Tongue (tissue), 2 donors: ENCODE results near the gene NR1H4. TPM values are rescaled to one million over a fixed set of nuclear protein-coding genes. Genes with fewer than 3 reads are reported as not detected.
"Not testable (repeated sequence)": the region's sequence is repeated elsewhere in the genome, so short reads cannot be mapped to it uniquely, and the experiment has no call there.

Experiments
- DNase-seq: peaks from one replicate; pipeline ENCODE4 v3.0.0-alpha.2; 2015
- total RNA-seq: library from RNA; depleted of rRNA; stranded (reverse); fragments of >200 nt; gene quantifications from one replicate; pipeline ENCODE4 v1.2.3, GENCODE V29; 2014

The NR1H4 gene
- total RNA-seq, 1 donor from 2014 or later, result 0.92 TPM

DNA sequence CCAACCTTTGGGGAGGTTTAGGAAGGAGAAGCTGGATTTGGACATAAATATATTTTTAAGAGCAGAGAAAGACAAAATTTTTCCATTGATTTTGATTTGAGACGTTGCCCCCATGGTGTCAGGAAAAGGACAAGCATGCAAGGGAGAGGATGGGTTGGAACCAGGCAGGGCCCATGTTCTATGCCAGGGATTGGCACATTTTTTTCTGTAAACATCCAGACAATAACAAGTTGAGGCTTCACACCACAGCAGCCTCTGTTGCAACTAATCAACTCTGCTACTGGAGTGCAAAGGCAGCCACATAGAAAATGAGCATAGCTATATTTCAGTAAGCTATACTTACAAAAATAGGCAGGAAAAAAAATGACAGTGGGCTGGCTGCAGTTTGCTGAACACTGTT lies 44.7 kb downstream of the NR1H4 start:
- no peak for DNase-seq

DNA sequence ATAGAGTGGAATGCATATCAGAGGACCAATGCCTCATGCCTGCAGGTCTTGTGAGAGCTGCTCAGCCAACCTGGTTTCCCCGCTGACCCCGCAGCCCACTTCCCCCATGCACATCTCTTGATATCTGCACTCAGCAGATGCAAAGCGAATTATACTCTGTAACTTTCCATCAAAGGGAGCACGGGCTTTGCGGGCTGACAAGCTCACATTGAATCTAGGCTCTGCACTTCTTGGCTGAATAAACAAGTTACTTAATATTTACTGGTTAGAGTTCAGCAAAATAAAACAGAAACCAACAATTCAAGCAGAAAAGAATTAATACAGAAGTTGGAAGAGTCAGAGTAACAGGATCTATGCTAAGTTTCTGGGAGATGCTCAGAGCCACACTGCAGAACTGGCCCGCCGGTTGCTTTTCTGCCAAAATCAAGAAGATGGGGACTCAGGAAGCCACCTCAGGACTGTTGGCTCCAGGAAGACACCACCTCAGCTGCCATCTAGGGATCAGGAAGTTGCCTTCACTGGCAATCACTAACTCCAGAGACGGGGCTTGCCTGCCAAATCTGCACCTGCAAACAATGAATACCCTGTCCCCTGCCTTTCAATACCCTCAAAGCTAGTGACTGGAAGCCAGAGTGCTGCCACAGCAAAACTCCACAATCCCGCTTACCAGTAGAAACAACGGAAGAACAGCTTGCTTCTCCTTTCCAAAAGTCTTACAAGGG lies 46.5 kb downstream of the NR1H4 start:
- no peak for DNase-seq

GRCh38 chr12:100521958-100522357 lies 48.3 kb downstream of the NR1H4 start:
- no peak for DNase-seq

DNA sequence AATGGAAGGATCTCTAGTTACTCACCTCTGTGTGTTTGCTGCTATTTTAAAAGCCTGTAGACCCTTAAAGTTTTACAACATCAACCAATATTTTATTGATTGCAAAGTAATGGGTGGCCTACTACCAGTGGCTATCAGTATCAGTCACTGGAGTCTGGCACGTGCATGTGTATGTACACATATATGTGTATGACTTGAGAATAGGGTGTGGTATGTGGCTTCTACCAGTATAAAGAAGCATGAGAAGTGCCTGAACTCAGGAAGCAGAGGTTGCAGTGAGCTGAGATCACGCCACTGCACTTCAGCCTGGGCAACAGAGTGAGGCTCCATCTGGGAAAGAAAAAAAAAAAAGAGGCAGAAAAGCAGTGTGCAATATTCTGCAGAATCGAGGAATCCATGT lies 54.4 kb downstream of the NR1H4 start:
- DNase-seq, result no peak

- no peak for DNase-seq
Measured at GRCh38 chr12:100528471-100529127, 54.9 kb downstream of the NR1H4 start.

GRCh38 chr12:100529756-100530350 lies 56.2 kb downstream of the NR1H4 start:
- DNase-seq, result no peak

- no peak for DNase-seq
Measured at GRCh38 chr12:100533376-100533775, 59.7 kb downstream of the NR1H4 start.

GRCh38 chr12:100534625-100535227 lies 61.1 kb downstream of the NR1H4 start:
- DNase-seq, result no peak

DNA sequence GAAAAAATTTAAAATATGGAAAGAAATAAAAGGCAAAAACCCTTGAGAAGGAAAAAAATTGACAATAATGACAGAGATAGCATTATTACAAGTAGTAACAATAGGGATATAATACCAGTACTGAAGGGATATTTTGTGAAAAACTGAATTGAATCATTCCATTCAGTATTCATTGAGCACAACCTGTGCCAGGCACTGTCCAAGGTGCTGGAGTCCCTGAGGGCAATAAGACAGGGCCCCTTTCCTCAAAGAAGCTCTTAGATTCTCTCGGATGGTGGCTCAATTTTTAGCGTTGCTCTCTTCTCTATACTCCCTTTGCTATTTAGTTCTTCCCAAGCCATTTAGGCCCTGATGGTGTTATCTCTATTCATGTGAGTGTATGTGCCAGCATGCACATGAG lies 65.5 kb downstream of the NR1H4 start:
- peak; percentile 62 for DNase-seq

DNA sequence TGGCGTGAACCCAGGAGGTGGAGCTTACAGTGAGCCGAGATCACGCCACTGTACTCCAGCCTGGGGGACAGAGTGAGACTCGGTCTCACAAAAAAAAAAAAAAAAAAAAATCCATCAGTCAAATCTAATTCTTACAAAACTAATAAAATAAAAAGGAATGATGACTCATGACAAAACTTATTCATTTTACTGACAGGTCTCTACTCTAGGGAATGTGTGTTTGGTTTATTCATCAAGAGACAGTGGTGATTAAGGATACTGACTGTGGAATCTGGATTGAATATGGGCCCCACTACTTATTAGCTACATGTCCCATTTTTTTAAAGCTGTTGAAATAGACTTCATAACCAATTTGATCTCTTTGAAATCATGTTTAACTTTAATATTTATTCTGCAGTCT lies 70.5 kb downstream of the NR1H4 start:
- no peak for DNase-seq

DNA sequence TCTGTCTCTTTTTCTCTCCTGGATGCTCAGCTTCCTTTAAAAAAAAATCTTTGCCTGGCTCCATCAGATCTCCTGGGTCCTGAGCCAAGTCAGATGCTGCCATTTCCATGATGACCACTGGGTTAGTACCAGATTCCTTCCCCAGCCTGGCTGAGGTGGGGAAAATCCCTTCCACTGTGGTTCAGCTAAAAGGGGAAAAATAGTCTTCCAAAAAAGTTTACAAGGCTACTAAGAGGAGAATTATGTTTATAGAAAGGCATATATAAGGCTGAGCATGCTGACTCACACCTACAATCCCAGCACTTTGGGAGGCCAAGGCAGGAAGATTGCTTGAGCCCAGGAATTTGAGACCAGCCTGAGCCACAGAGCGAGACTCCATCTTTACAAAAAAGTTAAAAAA lies 71.4 kb downstream of the NR1H4 start:
- no peak for DNase-seq

DNA sequence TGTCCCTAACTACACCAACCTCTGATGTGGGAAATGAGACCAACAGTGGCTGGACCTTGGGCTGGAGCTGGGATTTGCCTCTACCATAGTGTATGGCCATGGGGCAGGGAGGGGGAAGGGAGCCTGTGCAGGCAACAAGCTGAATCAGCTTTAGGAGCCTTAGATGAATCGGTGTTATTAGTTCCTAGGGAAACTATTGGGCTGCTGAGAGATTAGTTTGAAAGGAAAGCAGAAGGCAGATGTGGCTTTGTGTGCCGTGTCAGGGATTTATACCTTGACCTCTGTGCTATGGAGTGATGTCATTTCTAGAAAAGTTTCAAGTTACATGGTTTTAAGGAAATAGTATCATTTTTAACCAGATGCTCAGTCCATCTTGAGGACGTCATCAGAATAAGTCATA lies 80.3 kb downstream of the NR1H4 start:
- DNase-seq, result peak; percentile 6

GRCh38 chr12:100554608-100555077 lies 81.0 kb downstream of the NR1H4 start:
- peak; percentile 91 for DNase-seq

GRCh38 chr12:100555722-100556121 lies 82.1 kb downstream of the NR1H4 start:
- DNase-seq, result peak; percentile 36

DNA sequence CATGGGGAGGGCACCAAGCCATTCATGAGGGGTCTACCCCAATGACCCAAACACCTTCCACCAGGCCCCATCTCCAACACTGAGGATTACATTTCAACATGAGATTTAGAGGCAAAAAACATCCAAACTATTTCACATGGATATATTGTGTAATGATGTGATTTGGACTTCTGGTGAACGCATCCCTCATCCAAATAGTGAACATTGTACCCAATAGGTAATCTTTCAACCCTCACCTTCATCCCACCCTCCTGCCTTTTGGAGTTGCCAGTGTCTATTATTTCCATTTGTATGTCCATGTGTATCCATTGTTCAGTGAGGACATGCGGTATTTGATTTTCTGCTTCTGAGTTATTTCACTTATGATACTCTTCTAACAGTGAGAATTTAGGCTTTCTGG lies 83.7 kb downstream of the NR1H4 start:
- no peak for DNase-seq

GRCh38 chr12:100559261-100559660 lies 85.6 kb downstream of the NR1H4 start:
- DNase-seq, result not testable (repeated sequence)

GRCh38 chr12:100564090-100564489 lies 90.4 kb downstream of the NR1H4 start:
- DNase-seq, result peak; percentile 28

DNA sequence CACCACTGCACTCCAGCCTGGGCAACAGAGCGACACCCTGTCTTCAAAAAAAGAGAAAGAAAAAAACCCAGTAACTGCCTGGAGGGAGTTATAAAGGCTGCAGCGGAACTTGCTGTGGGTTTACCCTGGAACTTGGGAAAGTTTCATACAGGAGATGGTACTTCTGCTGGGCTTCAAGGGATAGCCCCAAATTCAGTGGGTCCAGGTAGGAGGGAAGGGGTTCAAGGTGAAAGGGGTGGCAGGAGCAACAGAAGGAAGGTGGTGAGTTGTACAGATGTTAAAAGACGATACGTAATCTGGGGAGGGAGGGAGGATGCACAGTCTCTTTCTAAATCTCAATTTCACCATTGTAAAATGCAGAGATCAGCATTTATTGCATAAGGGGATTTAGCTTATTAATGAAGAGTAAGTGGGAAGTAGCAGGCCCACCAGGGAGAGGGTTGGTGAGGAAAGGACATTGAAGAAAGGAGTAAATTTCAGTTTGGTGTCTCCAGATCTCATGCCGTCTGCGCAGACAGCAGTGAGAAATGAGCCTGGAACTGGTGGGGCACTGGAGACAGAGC lies 91.3 kb downstream of the NR1H4 start:
- DNase-seq, result no peak

DNA sequence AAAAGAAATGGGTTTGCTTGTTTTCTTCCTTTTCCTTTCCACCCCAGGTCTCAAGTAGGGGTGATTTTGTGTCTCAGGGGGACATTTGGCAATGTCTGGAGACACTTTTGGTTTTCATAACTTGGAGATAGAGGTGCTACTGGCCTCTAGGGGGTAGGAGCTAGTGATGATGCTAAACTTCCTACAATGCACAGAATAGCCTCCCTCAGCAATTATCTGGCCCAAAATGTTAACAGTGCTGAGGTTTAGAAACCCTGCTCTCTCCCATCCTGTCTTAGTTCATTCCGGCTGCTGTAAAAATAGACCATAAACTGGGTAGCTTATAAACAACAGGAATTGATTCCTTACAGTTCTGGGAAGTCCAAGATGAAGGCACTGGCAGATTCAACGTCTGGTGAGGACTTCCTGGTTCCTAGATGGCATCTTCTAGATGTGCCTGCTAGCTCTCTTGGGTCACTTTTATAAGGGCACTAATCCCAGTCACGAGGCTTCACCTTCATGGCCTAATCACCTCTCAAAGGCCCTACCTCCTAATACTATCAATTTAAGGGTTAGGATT lies 92.4 kb downstream of the NR1H4 start:
- DNase-seq, result no peak

DNA sequence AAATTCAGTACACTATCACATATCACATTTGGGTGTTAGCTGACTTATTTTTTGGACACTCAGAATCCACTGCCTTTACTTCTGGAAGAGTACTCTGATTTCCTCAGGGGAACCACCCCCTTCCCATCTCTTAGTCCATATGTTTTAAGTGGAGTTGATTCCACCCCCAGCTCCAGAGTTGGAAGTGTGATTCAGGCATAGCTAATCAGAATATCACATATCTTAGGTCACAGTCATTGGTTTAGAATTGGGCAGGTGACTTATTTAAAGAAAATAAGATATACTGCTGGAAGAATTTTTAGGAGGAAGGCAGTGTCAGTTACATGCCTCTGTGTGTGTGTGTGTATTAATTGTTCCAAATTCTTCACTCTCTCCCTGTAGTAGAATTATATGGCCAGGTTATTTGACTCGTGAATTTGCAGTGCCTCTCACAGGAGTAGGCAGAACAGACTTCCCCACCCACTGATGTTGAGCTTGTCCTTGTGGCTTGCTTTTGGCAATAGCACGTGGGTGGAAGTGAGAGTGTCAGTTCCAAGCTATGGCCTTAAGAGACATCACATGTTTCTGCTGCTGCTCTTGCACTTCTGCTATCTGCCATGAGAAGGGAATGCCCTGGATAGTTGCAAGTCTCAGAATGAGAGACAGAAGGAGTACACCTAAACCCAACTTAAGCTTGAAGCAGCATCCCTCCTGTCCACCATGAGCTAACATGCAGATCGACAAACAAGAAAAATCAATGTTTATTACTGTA lies 93.4 kb downstream of the NR1H4 start:
- no peak for DNase-seq

- DNase-seq, result no peak
Measured at GRCh38 chr12:100567945-100568344, 94.3 kb downstream of the NR1H4 start.

DNA sequence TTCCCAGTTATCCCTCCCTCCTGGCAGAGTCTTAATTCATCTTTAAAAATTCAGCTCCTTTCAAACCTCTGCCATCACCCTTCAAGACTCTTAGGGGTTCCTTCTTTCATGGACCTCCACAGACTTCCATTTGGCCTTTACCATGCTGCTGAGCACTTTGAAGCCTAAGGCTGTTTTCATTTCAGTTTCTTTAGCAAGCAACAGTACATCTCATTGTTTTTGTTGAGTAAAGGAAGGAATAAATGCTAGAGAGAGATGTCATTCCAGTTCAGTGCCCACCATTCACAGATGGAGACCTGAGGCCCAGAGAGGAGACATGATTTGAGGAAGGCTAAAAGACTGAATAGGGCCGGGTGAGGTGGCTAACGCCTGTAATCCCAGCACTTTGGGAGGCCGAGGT lies 98.5 kb downstream of the NR1H4 start:
- no peak for DNase-seq
